Neural progenitor cell (in vitro differentiated cells): ENCODE measurements around the gene SKI. TPM values are rescaled to one million over a fixed set of nuclear protein-coding genes. Genes with fewer than 3 reads are reported as not detected.

Experiments
- DNase-seq: peaks from one replicate; pipeline ENCODE4 v3.0.0-alpha.2; 2016; ENCODE audit warnings: low spot score
- H2AFZ ChIP-seq: fragments of 200-600 bp; sonication (generic); replicated peaks from 2 replicates; pipeline ENCODE4 v1.6.1; 2016; ENCODE audit warnings: antibody characterized with exemption
- H3F3A ChIP-seq: fragments of 200-600 bp; sonication (generic); 2 replicates; pipeline ENCODE4 v1.6.1; 2016; ENCODE audit warnings: antibody characterized with exemption, low read depth
- H3K27ac ChIP-seq: fragments of 200-600 bp; sonication (generic); 2 replicates; pipeline ENCODE4 v1.5.1; 2016; ENCODE audit warnings: mild to moderate bottlenecking
- H3K27me3 ChIP-seq: fragments of 200-600 bp; sonication (generic); 2 replicates; pipeline ENCODE4 v1.6.1; 2016; ENCODE audit warnings: mild to moderate bottlenecking, moderate library complexity
- H3K36me3 ChIP-seq: fragments of 200-600 bp; sonication (generic); 2 replicates; pipeline ENCODE4 v1.5.1; 2016
- H3K4me1 ChIP-seq: fragments of 200-600 bp; sonication (generic); 2 replicates; pipeline ENCODE4 v1.6.1; 2016; ENCODE audit warnings: mixed run types
- H3K4me2 ChIP-seq: fragments of 200-600 bp; sonication (generic); 2 replicates; pipeline ENCODE4 v1.6.1; 2016
- H3K4me3 ChIP-seq: fragments of 200-600 bp; sonication (generic); 2 replicates; pipeline ENCODE4 v1.5.1; 2016
- H3K79me2 ChIP-seq: fragments of 200-600 bp; sonication (generic); 2 replicates; pipeline ENCODE4 v1.6.1; 2016; ENCODE audit warnings: low read depth
- H3K9ac ChIP-seq: fragments of 200-600 bp; sonication (generic); 2 replicates; pipeline ENCODE4 v1.6.1; 2016
- H3K9me3 ChIP-seq: fragments of 200-600 bp; sonication (generic); 2 replicates; pipeline ENCODE4 v1.5.1; 2016; ENCODE audit warnings: low read depth
- H4K20me1 ChIP-seq: fragments of 200-600 bp; sonication (generic); 2 replicates; pipeline ENCODE4 v1.6.1; 2016; ENCODE audit warnings: low read depth
- H3K27ac Mint-ChIP-seq: 3 replicates; pipeline ENCODE4 v1.8.0; 2021; ENCODE audit warnings: mixed read lengths
- H3K27me3 Mint-ChIP-seq: 2 replicates; pipeline ENCODE4 v1.8.0; 2022; ENCODE audit warnings: low read depth, mild to moderate bottlenecking, inconsistent platforms, moderate library complexity, mixed read lengths; ENCODE audit not compliant: insufficient read depth
- H3K36me3 Mint-ChIP-seq: 3 replicates; pipeline ENCODE4 v1.8.0; 2021; ENCODE audit warnings: mixed read lengths
- H3K4me1 Mint-ChIP-seq: 3 replicates; pipeline ENCODE4 v1.8.0; 2021; ENCODE audit warnings: mixed read lengths
- H3K4me3 Mint-ChIP-seq: 3 replicates; pipeline ENCODE4 v1.8.0; 2021; ENCODE audit warnings: mild to moderate bottlenecking, moderate library complexity, mixed read lengths
- H3K9me3 Mint-ChIP-seq: 3 replicates; pipeline ENCODE4 v1.8.0; 2020; ENCODE audit warnings: mixed read lengths
- CTCF ChIP-seq: fragments of 200-600 bp; sonication (generic); IDR thresholded peaks from 2 replicates; pipeline ENCODE4 v1.5.1; 2017; ENCODE audit warnings: antibody characterized with exemption, mild to moderate bottlenecking
- EZH2 ChIP-seq: fragments of 200-600 bp; sonication (generic); IDR thresholded peaks from 2 replicates; pipeline ENCODE4 v1.6.1; 2017; ENCODE audit warnings: antibody characterized with exemption, mild to moderate bottlenecking, moderate library complexity
- EZH2phosphoT487 ChIP-seq: fragments of 200-600 bp; sonication (generic); IDR thresholded peaks from 2 replicates; pipeline ENCODE4 v1.6.1; 2017; ENCODE audit warnings: antibody characterized with exemption
- total RNA-seq: library from RNA; depleted of rRNA; stranded (reverse); fragments of >200 nt; gene quantifications from 2 replicates; pipeline ENCODE4 v1.2.3, GENCODE V29; 2015; ENCODE audit warnings: low replicate concordance

Gene SKI
- total RNA-seq, 1 donor from 2014 or later: 7.4 TPM

- Mint-ChIP-seq H3K36me3 (no peaks in the 10 kb centered on the region), H3K4me3 (no peak overlapping the region), H3K27me3 (peaks cover 12% of the 10 kb centered on the region), H3K27ac (no peak overlapping the region), H3K4me1 (peaks cover 23% of the 10 kb centered on the region), H3K9me3 (peaks cover 3% of the 10 kb centered on the region)
- no peak overlapping the region for H2AFZ ChIP-seq
- H3K4me3 ChIP-seq: no peak overlapping the region
- no peaks in the 10 kb centered on the region for H3K36me3 ChIP-seq
- H3F3A ChIP-seq: no peaks in the 10 kb centered on the region
- no peaks in the 10 kb centered on the region for H4K20me1 ChIP-seq
- H3K4me2 ChIP-seq: no peak overlapping the region
- H3K27me3 ChIP-seq: peaks cover 13% of the 10 kb centered on the region
- H3K27ac ChIP-seq: no peak overlapping the region
- TF ChIP-seq CTCF (no peak), EZH2phosphoT487 (no peak)
- no peak for DNase-seq
- H3K4me1 ChIP-seq: peaks cover 16% of the 10 kb centered on the region
- no peaks in the 10 kb centered on the region for H3K9me3 ChIP-seq
- H3K9ac ChIP-seq: no peak overlapping the region
- H3K79me2 ChIP-seq: no peaks in the 10 kb centered on the region
Observed at GRCh38 chr1:2327841-2328240, 99.7 kb downstream of the SKI start.

GRCh38 chr1:2328676-2329455 lies 100.7 kb downstream of the SKI start:
- TF ChIP-seq EZH2phosphoT487 (no peak), EZH2 (no peak), CTCF (no peak)
- H3K27ac Mint-ChIP-seq: peak overlapping the region; percentile 81

GRCh38 chr1:2330035-2330434 lies 101.9 kb downstream of the SKI start:
- Mint-ChIP-seq H3K4me1 (peaks cover 19% of the 10 kb centered on the region), H3K27me3 (peaks cover 7% of the 10 kb centered on the region), H3K4me3 (no peak overlapping the region), H3K9me3 (peaks cover 2% of the 10 kb centered on the region), H3K27ac (no peak overlapping the region), H3K36me3 (no peaks in the 10 kb centered on the region)
- H2AFZ ChIP-seq: no peak overlapping the region
- no peak for DNase-seq
- H3K36me3 ChIP-seq: no peaks in the 10 kb centered on the region
- H3K79me2 ChIP-seq: no peaks in the 10 kb centered on the region
- H3K27me3 ChIP-seq: peaks cover 5% of the 10 kb centered on the region
- H3K4me1 ChIP-seq: peaks cover 16% of the 10 kb centered on the region
- H3K9me3 ChIP-seq: no peaks in the 10 kb centered on the region
- H3K9ac ChIP-seq: no peak overlapping the region
- H3F3A ChIP-seq: no peaks in the 10 kb centered on the region
- TF ChIP-seq EZH2phosphoT487: no peak
- TF ChIP-seq EZH2: no peak
- TF ChIP-seq CTCF: no peak
- H3K27ac ChIP-seq: no peak overlapping the region
- H3K4me2 ChIP-seq: no peak overlapping the region
- H3K4me3 ChIP-seq: no peak overlapping the region
- no peaks in the 10 kb centered on the region for H4K20me1 ChIP-seq

More at GRCh38 chr1:2328676-2329455, 100.7 kb downstream of the SKI start:
- Histone ChIP-seq H3K4me3 (no peak overlapping the region), H3K27ac (no peak overlapping the region), H3K79me2 (no peaks in the 10 kb centered on the region), H3K36me3 (no peaks in the 10 kb centered on the region), H3K4me1 (peaks cover 16% of the 10 kb centered on the region), H2AFZ (no peak overlapping the region), H3K4me2 (no peak overlapping the region), H3K27me3 (peaks cover 13% of the 10 kb centered on the region), H3K9me3 (no peaks in the 10 kb centered on the region), H4K20me1 (no peaks in the 10 kb centered on the region), H3K9ac (no peak overlapping the region), H3F3A (no peaks in the 10 kb centered on the region)
- Mint-ChIP-seq H3K36me3 (no peaks in the 10 kb centered on the region), H3K4me3 (no peak overlapping the region), H3K9me3 (peaks cover 3% of the 10 kb centered on the region), H3K27me3 (peaks cover 13% of the 10 kb centered on the region), H3K4me1 (peaks cover 19% of the 10 kb centered on the region)
- no peak for DNase-seq
